MM.1S (cell line): ENCODE measurements around the gene MDH1B.
"Not testable (repeated sequence)": the region's sequence is repeated elsewhere in the genome, so short reads cannot be mapped to it uniquely, and the experiment has no call there.

ENCODE experiments used
- EZH2 ChIP-seq: fragments of 300-600 bp; sonication (generic); optimal IDR thresholded peaks from 2 replicates; pipeline ENCODE3; 2017; ENCODE audit warnings: low read depth, mild to moderate bottlenecking, antibody characterized with exemption, low read length, mixed read lengths
- EZH2phosphoT487 ChIP-seq: fragments of 300-600 bp; sonication (generic); IDR thresholded peaks from 2 replicates; pipeline ENCODE4 v1.6.1; 2018; ENCODE audit warnings: antibody characterized with exemption, low read length
- TF ChIP-seq, protein P1 (sequence below): fragments of 300-600 bp; sonication (generic); IDR thresholded peaks from 2 replicates; pipeline ENCODE4 v1.5.1; 2016; ENCODE audit warnings: antibody characterized with exemption, low read length, mixed read lengths

DNA sequence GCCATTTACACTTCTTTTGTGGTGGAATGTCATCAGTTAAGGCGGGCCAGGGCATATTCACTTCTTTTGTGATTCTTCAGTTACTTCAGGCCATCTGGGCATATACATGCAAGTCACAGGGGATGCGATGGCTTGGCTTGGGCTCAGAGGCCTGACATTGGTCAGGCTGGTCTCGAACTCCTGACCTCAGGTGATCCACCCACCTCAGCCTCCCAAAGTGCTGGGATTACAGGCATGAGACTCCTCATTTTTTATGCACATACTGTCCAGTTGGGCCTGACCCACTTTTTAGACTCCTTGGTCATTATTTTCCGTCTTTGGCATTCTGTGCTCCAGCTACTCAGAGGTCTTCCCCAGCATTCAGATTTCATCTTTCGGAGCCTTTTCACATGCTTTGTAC lies 47.3 kb upstream of the MDH1B start:
- TF ChIP-seq, protein P1, sequence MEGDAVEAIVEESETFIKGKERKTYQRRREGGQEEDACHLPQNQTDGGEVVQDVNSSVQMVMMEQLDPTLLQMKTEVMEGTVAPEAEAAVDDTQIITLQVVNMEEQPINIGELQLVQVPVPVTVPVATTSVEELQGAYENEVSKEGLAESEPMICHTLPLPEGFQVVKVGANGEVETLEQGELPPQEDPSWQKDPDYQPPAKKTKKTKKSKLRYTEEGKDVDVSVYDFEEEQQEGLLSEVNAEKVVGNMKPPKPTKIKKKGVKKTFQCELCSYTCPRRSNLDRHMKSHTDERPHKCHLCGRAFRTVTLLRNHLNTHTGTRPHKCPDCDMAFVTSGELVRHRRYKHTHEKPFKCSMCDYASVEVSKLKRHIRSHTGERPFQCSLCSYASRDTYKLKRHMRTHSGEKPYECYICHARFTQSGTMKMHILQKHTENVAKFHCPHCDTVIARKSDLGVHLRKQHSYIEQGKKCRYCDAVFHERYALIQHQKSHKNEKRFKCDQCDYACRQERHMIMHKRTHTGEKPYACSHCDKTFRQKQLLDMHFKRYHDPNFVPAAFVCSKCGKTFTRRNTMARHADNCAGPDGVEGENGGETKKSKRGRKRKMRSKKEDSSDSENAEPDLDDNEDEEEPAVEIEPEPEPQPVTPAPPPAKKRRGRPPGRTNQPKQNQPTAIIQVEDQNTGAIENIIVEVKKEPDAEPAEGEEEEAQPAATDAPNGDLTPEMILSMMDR: not testable (repeated sequence)
- TF ChIP-seq EZH2, EZH2phosphoT487: not testable (repeated sequence)
